Right lobe of liver (tissue), 6 donors: ENCODE measurements around the gene CLCN7. TPM values are rescaled to one million over a fixed set of nuclear protein-coding genes. Genes with fewer than 3 reads are reported as not detected.

ENCODE experiments used
- ATAC-seq, 4 donors: fragments of 200-7000 bp; cut with Tn5 transposase; one replicate each; pipeline ENCODE4 v1.9.1; 2020; ENCODE audit warnings: mild to moderate bottlenecking in 4 of 4, moderate library complexity in 4 of 4
- DNase-seq, 3 donors: peaks; one replicate each; pipeline ENCODE4 v3.0.0-alpha.2; 2020
- H3K27ac ChIP-seq, 3 donors: fragments of 200-600 bp; one replicate each; pipeline ENCODE4 v1.8.0; 2022
- H3K27me3 ChIP-seq, 2 donors: fragments of 200-600 bp; one replicate each; pipeline ENCODE4 v1.8.0; 2022
- H3K36me3 ChIP-seq, 4 donors: fragments of 200-600 bp; sonication (generic) in 1 of 4; one replicate each; pipeline versions ENCODE4 v1.5.1 to v1.8.0; 2017 to 2022; ENCODE audit warnings: control low read depth in 1 of 4
- H3K4me1 ChIP-seq, 4 donors: fragments of 200-600 bp; sonication (generic) in 1 of 4; one replicate each; pipeline versions ENCODE4 v1.5.1 to v1.8.0; 2017 to 2022; ENCODE audit warnings: control low read depth in 1 of 4
- H3K4me3 ChIP-seq, 3 donors: fragments of 200-600 bp; one replicate each; pipeline ENCODE4 v1.8.0; 2022
- H3K9me3 ChIP-seq, 4 donors: fragments of 200-600 bp; sonication (generic) in 1 of 4; one replicate each; pipeline versions ENCODE4 v1.5.1 to v1.8.0; 2017 to 2022; ENCODE audit warnings: control low read depth in 1 of 4
- CTCF ChIP-seq, 4 donors: fragments of 200-600 bp in 3 of 4; fragments of 450-650 bp in 1 of 4; IDR thresholded peaks; one replicate each; pipeline versions ENCODE4 v1.5.1 to v1.8.0; 2016 to 2022; ENCODE audit warnings: antibody characterized with exemption in 4 of 4, mild to moderate bottlenecking in 2 of 4
- POLR2A ChIP-seq: fragments of 450-650 bp; IDR thresholded peaks from one replicate; pipeline ENCODE4 v1.6.1; 2017; ENCODE audit warnings: antibody characterized with exemption, mild to moderate bottlenecking
- WGBS: methylation state at CpG from one replicate; pipeline ENCODE4 v1.1.6; 2018; ENCODE audit warnings: low coverage, low lambda C conversion rate; ENCODE audit not compliant: insufficient coverage; ENCODE audit errors: missing lambda C conversion rate; 5-methylcytosine and 5-hydroxymethylcytosine counted together
- intact Hi-C, 2 donors: fragments of 100-400 bp; cut with DNase I; formaldehyde crosslinking; loops; one replicate each; pipeline versions ENCODE4 v1.11.2 to v1.14.1; 2022
- total RNA-seq, 6 experiments: library from RNA; depleted of rRNA in 2 of 6; stranded (reverse); fragments of >200 nt in 2 of 6; fragmentation: NEBNext Ultra II Directional in 3 of 6; extraction: Animal tissue kit (Norgen Biotek cat#: 25700) in 3 of 6; gene quantifications; one replicate each; pipeline versions ENCODE4 v1.1.0 to v1.2.4, GENCODE V29; 2016 to 2023
- donor health status: DM: no; HTN: yes; CAD: no.
- donor health status: DM: no; HTN: no; CAD: no.
- donor health status: DM: no; HTN: no; CAD: no.
- donor health status: DM: no; HTN: yes; CAD: no.
- donor health status: DM: no; HTN: yes; CAD: no.

CLCN7 gene
- total RNA-seq, 6 experiments from 2014 or later: 36.0 to 50.8 (median 40.8) TPM

DNA sequence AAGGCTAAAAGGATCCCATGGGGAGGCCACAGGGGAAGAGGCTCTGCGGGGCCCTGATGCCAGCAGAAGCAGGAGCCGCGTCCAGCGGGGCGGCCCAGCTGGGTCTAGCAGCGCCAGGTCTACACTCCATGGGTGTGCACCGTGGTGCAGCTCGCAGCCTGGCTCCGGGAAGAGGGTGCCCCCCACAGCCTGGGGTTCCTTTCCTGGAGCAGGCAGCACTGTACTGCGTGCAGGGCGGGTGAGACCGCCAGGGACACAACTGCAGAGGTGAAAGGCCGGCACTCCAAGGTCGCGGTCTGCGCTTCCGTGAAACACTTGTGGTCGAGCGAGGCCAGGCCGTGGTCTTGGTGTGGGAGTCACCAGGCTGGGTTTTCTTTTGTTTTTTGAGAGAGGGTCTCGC lies 24.0 kb downstream of the CLCN7 start:
- no peak overlapping the region for H3K27ac ChIP-seq
- no peaks in the 10 kb centered on the region for H3K27me3 ChIP-seq
- H3K36me3 ChIP-seq: peaks cover 0 to 49% (median 3%) of the 10 kb centered on the region in 4 donors
- ATAC-seq (no peak), DNase-seq (no peak)
- intact Hi-C loops: no loop called here
- no peaks in the 10 kb centered on the region for H3K4me1 ChIP-seq
- TF ChIP-seq POLR2A: no peak
- TF ChIP-seq CTCF (IDR thresholded peaks at IDR 0.05): no peak
- no peak overlapping the region for H3K4me3 ChIP-seq
- WGBS: 97% methylated on average over 7 of the region's 21 CpGs
- H3K9me3 ChIP-seq: no peaks in the 10 kb centered on the region

GRCh38 chr16:1450218-1450617 lies 24.6 kb downstream of the CLCN7 start:
- intact Hi-C loops: no loop called here
- TF ChIP-seq POLR2A (no peak), CTCF (IDR thresholded peaks at IDR 0.05) (no peak)
- Histone ChIP-seq H3K27me3 (no peaks in the 10 kb centered on the region), H3K36me3 (peaks cover 0 to 43% (median under 1%) of the 10 kb centered on the region in 4 donors), H3K4me3 (no peak overlapping the region), H3K9me3 (no peaks in the 10 kb centered on the region), H3K27ac (no peak overlapping the region), H3K4me1 (no peaks in the 10 kb centered on the region)
- DNase-seq (no peak), ATAC-seq (no peak)
- WGBS: 71% methylated on average over 9 of the region's 29 CpGs

GRCh38 chr16:1449201-1449788 lies 25.5 kb downstream of the CLCN7 start:
- DNase-seq: no peak
- Histone ChIP-seq H3K9me3 (no peaks in the 10 kb centered on the region), H3K36me3 (peaks cover 0 to 35% (median under 1%) of the 10 kb centered on the region in 4 donors), H3K4me1 (no peaks in the 10 kb centered on the region), H3K27me3 (no peaks in the 10 kb centered on the region), H3K27ac (no peak overlapping the region), H3K4me3 (no peak overlapping the region)
- intact Hi-C loops: no loop called here
- 98% methylated on average over 8 of the region's 25 CpGs for WGBS
- TF ChIP-seq POLR2A (no peak), CTCF (IDR thresholded peaks at IDR 0.05) (no peak)
- ATAC-seq: no peak

DNA sequence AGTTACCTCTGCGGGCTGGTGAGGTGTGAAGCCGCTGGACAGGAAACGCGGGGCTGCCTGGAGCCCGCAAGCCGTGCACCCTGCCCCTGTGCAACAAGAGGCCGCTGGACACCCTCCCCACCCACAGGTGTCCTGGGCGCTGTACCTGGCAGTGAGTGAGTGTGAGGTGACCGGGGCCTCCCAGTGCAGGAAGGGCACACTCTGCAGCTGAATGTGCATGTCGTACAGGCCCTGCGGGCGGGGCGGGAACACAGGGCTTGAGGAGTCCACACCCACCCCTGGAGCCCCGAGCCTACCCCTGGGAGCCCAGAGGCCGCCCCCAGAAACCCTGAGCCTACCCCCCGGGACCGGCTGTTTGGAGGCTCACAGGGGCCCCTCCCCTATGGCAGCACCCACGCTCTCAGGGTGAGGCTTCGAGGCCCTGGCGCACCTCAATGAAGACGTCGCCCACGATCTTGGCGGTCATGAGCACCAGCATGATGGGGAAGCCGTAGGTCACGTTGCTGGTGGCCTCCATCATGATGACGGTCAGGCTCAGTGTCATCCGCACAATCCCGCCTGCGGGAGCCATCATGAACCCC lies 26.2 kb downstream of the CLCN7 start:
- ATAC-seq (no peak), DNase-seq (no peak)
- Histone ChIP-seq H3K9me3 (no peaks in the 10 kb centered on the region), H3K4me3 (no peak overlapping the region), H3K4me1 (no peaks in the 10 kb centered on the region), H3K36me3 (peaks cover 0 to 30% (median under 1%) of the 10 kb centered on the region in 4 donors), H3K27ac (no peak overlapping the region), H3K27me3 (no peaks in the 10 kb centered on the region)
- WGBS: no CpG with 5 or more reads among the region's 30 CpGs
- no peak for TF ChIP-seq CTCF (IDR thresholded peaks at IDR 0.05)
- TF ChIP-seq POLR2A: no peak
- intact Hi-C loops: no loop called here
